HCT116 (cell line): Measurements from ENCODE around the gene ASB10. TPM values are rescaled to one million over a fixed set of nuclear protein-coding genes. Genes with fewer than 3 reads are reported as not detected.

Experiments
- ATAC-seq: fragments of 200-7000 bp; cut with Tn5 transposase; 2 replicates; pipeline ENCODE4 v1.9.1; 2020; ENCODE audit warnings: mild to moderate bottlenecking, moderate library complexity
- BruUV-seq: library from RNA; stranded (reverse); fragments of 400-500 nt; replicated peaks from 2 replicates; lab custom pipeline; 2021; lab: Mats Ljungman, UMichigan
- CTCF ChIA-PET: fragments of 300-600 bp; sonication (Branson Sonifier 250); formaldehyde crosslinking; loops from one replicate; lab custom pipeline; 2021; ENCODE audit warnings: antibody characterized with exemption; lab: Charles Lee
- POLR2A ChIA-PET: fragments of 300-600, 350-600 bp; sonication (Branson Sonifier 250); formaldehyde crosslinking; loops from one replicate; lab custom pipeline; 2021; ENCODE audit warnings: antibody characterized with exemption; lab: Charles Lee
- RAD21 ChIA-PET, 2 experiments: fragments of 300-600 bp; sonication (Branson Sonifier 250); formaldehyde crosslinking; loops; one replicate each; lab custom pipeline; 2023; ENCODE audit warnings: low total read pairs in 2 of 2; ENCODE audit not compliant: uncharacterized antibody in 2 of 2, unreplicated experiment in 2 of 2, low non-redundant PET in 1 of 2; lab: Charles Lee
- DNase-seq: peaks from one replicate; pipeline ENCODE4 v3.0.0-alpha.2; 2010; ENCODE audit warnings: low read depth, low spot score
- H2AFZ ChIP-seq: fragments of 200-600 bp; shearing (Covaris generic), sonication (generic); 2 replicates; pipeline ENCODE4 v1.6.1; 2017; ENCODE audit warnings: low read depth, mixed run types, mixed read lengths, antibody characterized with exemption, low read length; ENCODE audit not compliant: poor library complexity, severe bottlenecking
- H3K27ac ChIP-seq: 2 replicates; pipeline ENCODE4 v1.5.1; 2012; ENCODE audit warnings: low read depth, low read length
- H3K27me3 ChIP-seq: fragments of 200-600 bp; sonication (generic); 2 replicates; pipeline ENCODE4 v1.6.1; 2016; ENCODE audit warnings: mixed run types, low read length, mixed read lengths; ENCODE audit not compliant: insufficient read depth
- H3K36me3 ChIP-seq, 2 experiments: fragments of 200-500 bp in 1 of 2; fragments of 200-600 bp in 1 of 2; sonication (Bioruptor generic) in 1 of 2; sonication (generic) in 1 of 2; 2 replicates each; pipeline versions ENCODE4 v1.5.1 to v1.6.1; 2014 to 2016; ENCODE audit warnings: low read length in 2 of 2, inconsistent platforms in 1 of 2, mixed read lengths in 1 of 2, mixed run types in 1 of 2; ENCODE audit not compliant: insufficient read depth in 2 of 2, control insufficient read depth in 1 of 2
- H3K4me1 ChIP-seq, 2 experiments: fragments of 200-600 bp in 1 of 2; sonication (generic) in 1 of 2; 2 replicates each; pipeline versions ENCODE4 v1.5.1 to v1.6.1; 2012 to 2017; ENCODE audit warnings: low read length in 2 of 2, inconsistent platforms in 1 of 2, mild to moderate bottlenecking in 1 of 2, mixed read lengths in 1 of 2, mixed run types in 1 of 2, moderate library complexity in 1 of 2; ENCODE audit not compliant: insufficient read depth in 2 of 2, control insufficient read depth in 1 of 2
- H3K4me2 ChIP-seq: fragments of 200-600 bp; sonication (generic); 2 replicates; pipeline ENCODE4 v1.6.1; 2017; ENCODE audit warnings: mixed run types, low read length, mixed read lengths
- H3K4me3 ChIP-seq, 2 experiments: fragments of 200-600 bp in 1 of 2; sonication (generic) in 1 of 2; replicated peaks in 1 of 2; 2 replicates each; pipeline ENCODE4 v1.5.1; 2011 to 2016; ENCODE audit warnings: low read length in 2 of 2, control low read depth in 1 of 2, low read depth in 1 of 2, mild to moderate bottlenecking in 1 of 2, mixed read lengths in 1 of 2, mixed run types in 1 of 2
- H3K79me2 ChIP-seq: fragments of 200-600 bp; sonication (generic); 2 replicates; pipeline ENCODE4 v1.6.1; 2017; ENCODE audit warnings: mild to moderate bottlenecking, mixed run types, low read length, moderate library complexity, mixed read lengths; ENCODE audit not compliant: insufficient read depth
- H3K9ac ChIP-seq: fragments of 200-600 bp; sonication (generic); 2 replicates; pipeline ENCODE4 v1.6.1; 2016; ENCODE audit warnings: low read length, mixed read lengths
- H3K9me2 ChIP-seq: fragments of 200-600 bp; sonication (generic), shearing (Covaris generic); 2 replicates; pipeline ENCODE4 v1.6.1; 2017; ENCODE audit warnings: mixed run types, mild to moderate bottlenecking, moderate library complexity; ENCODE audit not compliant: insufficient read depth
- H3K9me3 ChIP-seq, 2 experiments: fragments of 200-500 bp in 1 of 2; fragments of 200-600 bp in 1 of 2; sonication (Bioruptor generic) in 1 of 2; sonication (generic) in 1 of 2; 2 replicates each; pipeline ENCODE4 v1.6.1; 2014 to 2017; ENCODE audit warnings: low read length in 2 of 2, mixed read lengths in 2 of 2, inconsistent platforms in 1 of 2, low read depth in 1 of 2, mild to moderate bottlenecking in 1 of 2, mixed run types in 1 of 2, moderate library complexity in 1 of 2; ENCODE audit not compliant: control insufficient read depth in 1 of 2, insufficient read depth in 1 of 2
- H4K20me1 ChIP-seq: fragments of 200-600 bp; sonication (generic), shearing (Covaris generic); 2 replicates; pipeline ENCODE4 v1.6.1; 2017; ENCODE audit warnings: mixed run types, mild to moderate bottlenecking, moderate library complexity; ENCODE audit not compliant: insufficient read depth
- ATF3 ChIP-seq: IDR thresholded peaks from 2 replicates; pipeline ENCODE4 v1.6.1; 2012
- CBX3 ChIP-seq: IDR thresholded peaks from 2 replicates; pipeline ENCODE4 v1.6.1; 2012; ENCODE audit warnings: low read depth
- CTCF ChIP-seq, 3 experiments: fragments of 200-600 bp in 1 of 3; sonication (generic) in 1 of 3; IDR thresholded peaks in 2 of 3; conservative IDR thresholded peaks in 1 of 3; 2 replicates each; pipeline ENCODE4 v1.5.1; 2012 to 2017; ENCODE audit warnings: low read depth in 2 of 3, low read length in 2 of 3, antibody characterized with exemption in 1 of 3, borderline replicate concordance in 1 of 3, control low read depth in 1 of 3, mild to moderate bottlenecking in 1 of 3, mixed read lengths in 1 of 3, mixed run types in 1 of 3, moderate library complexity in 1 of 3; ENCODE audit not compliant: insufficient read depth in 1 of 3
- EZH2 ChIP-seq: fragments of 200-600 bp; sonication (generic); IDR thresholded peaks from 2 replicates; pipeline ENCODE4 v1.6.1; 2017; ENCODE audit warnings: antibody characterized with exemption, mixed run types
- EZH2phosphoT487 ChIP-seq: fragments of 200-600 bp; IDR thresholded peaks from 2 replicates; pipeline ENCODE4 v1.6.1; 2018; ENCODE audit warnings: antibody characterized with exemption, borderline replicate concordance
- FOSL1 ChIP-seq: IDR thresholded peaks from 2 replicates; pipeline ENCODE4 v1.6.1; 2012; ENCODE audit warnings: low read depth
- JUND ChIP-seq: IDR thresholded peaks from 2 replicates; pipeline ENCODE4 v1.6.1; 2012
- MAX ChIP-seq: IDR thresholded peaks from 2 replicates; pipeline ENCODE4 v1.6.1; 2012
- POLR2AphosphoS5 ChIP-seq: IDR thresholded peaks from 2 replicates; pipeline ENCODE4 v1.6.1; 2011; ENCODE audit warnings: mild to moderate bottlenecking, low read depth, low read length, moderate library complexity
- RAD21 ChIP-seq: IDR thresholded peaks from 2 replicates; pipeline ENCODE4 v1.6.1; 2012; ENCODE audit warnings: low read depth, mild to moderate bottlenecking
- REST ChIP-seq: IDR thresholded peaks from 2 replicates; pipeline ENCODE4 v1.6.1; 2012; ENCODE audit warnings: low read depth
- SP1 ChIP-seq: IDR thresholded peaks from 2 replicates; pipeline ENCODE4 v1.6.1; 2012; ENCODE audit warnings: low read depth
- SRF ChIP-seq: IDR thresholded peaks from 2 replicates; pipeline ENCODE4 v1.6.1; 2012; ENCODE audit warnings: low read depth
- TCF7L2 ChIP-seq: IDR thresholded peaks from 2 replicates; pipeline ENCODE4 v1.7.0; 2011; ENCODE audit warnings: borderline replicate concordance, inconsistent platforms; ENCODE audit not compliant: insufficient read depth, insufficient read length; ENCODE audit errors: extremely low read depth
- YY1 ChIP-seq: IDR thresholded peaks from 2 replicates; pipeline ENCODE4 v1.6.1; 2011; ENCODE audit warnings: low read length, low read depth, moderate library complexity, mild to moderate bottlenecking; ENCODE audit not compliant: insufficient replicate concordance; ENCODE audit errors: extremely low read depth
- ZBTB33 ChIP-seq: IDR thresholded peaks from 2 replicates; pipeline ENCODE4 v1.6.1; 2011; ENCODE audit warnings: mild to moderate bottlenecking, low read length, moderate library complexity; ENCODE audit not compliant: insufficient replicate concordance; ENCODE audit errors: extremely low read depth
- ZFX ChIP-seq: fragments of 450-650 bp; IDR thresholded peaks from 2 replicates; pipeline ENCODE4 v1.6.1; 2017
- ZNF274 ChIP-seq: fragments of 200-500 bp; sonication (Bioruptor generic); IDR thresholded peaks from 2 replicates; pipeline ENCODE4 v1.6.1; 2014; ENCODE audit warnings: mild to moderate bottlenecking, low read depth, low read length, inconsistent platforms
- intact Hi-C: fragments of 100-400 bp; cut with micrococcal nuclease; formaldehyde crosslinking; loops from 2 replicates; pipeline ENCODE4 v1.10.0; 2022
- total RNA-seq: library from RNA; stranded (reverse); gene quantifications from one replicate; pipeline ENCODE4 v1.2.1, GENCODE V29; 2021; ENCODE audit not compliant: unreplicated experiment

ASB10 gene
- total RNA-seq, 1 experiment from 2014 or later, result not detected

GRCh38 chr7:151202836-151203235, 15.8 kb upstream of the ASB10 start:
- Histone ChIP-seq H3K27me3 (0 out of 2 replicates have a peak, but pooled peaks cover 6% of the 10 kb centered on the region), H4K20me1 (no peaks in the 10 kb centered on the region), H3K79me2 (no peaks in the 10 kb centered on the region), H3K9me3 (no peaks in the 10 kb centered on the region), H3K36me3 (no peaks in the 10 kb centered on the region), H3K27ac (no peak overlapping the region), H3K4me1 (no peaks in the 10 kb centered on the region), H3K4me2 (no peak overlapping the region), H3K9ac (no peak overlapping the region), H3K4me3 (no peak overlapping the region), H2AFZ (no peak overlapping the region), H3K9me2 (no peaks in the 10 kb centered on the region)
- intact Hi-C loops, result no loop called here
- BruUV-seq, result no TSS peak
- ATAC-seq (no peak), DNase-seq (no peak)
- CTCF ChIA-PET, result no interaction called here
- RAD21 ChIA-PET, result no interaction called here
- POLR2A ChIA-PET, result no interaction called here
- TF ChIP-seq SRF (no peak), REST (no peak), TCF7L2 (no peak), SP1 (no peak), EZH2phosphoT487 (no peak), CTCF (IDR thresholded peaks at IDR 0.05 in 2 of 3, conservative IDR thresholded peaks at IDR 0.05 in 1 of 3; ENCODE audit: borderline replicate concordance in 1 of 3, insufficient read depth in 1 of 3, low read depth in 2 of 3, low read length in 2 of 3) (no peak), ATF3 (no peak), CBX3 (no peak), JUND (no peak), RAD21 (no peak), ZBTB33 (no peak), YY1 (no peak), EZH2 (no peak), POLR2AphosphoS5 (no peak), ZNF274 (no peak), ZFX (no peak), FOSL1 (no peak), MAX (no peak)
